Measurements from ENCODE around the gene IKZF2.

Gene IKZF2

DNA sequence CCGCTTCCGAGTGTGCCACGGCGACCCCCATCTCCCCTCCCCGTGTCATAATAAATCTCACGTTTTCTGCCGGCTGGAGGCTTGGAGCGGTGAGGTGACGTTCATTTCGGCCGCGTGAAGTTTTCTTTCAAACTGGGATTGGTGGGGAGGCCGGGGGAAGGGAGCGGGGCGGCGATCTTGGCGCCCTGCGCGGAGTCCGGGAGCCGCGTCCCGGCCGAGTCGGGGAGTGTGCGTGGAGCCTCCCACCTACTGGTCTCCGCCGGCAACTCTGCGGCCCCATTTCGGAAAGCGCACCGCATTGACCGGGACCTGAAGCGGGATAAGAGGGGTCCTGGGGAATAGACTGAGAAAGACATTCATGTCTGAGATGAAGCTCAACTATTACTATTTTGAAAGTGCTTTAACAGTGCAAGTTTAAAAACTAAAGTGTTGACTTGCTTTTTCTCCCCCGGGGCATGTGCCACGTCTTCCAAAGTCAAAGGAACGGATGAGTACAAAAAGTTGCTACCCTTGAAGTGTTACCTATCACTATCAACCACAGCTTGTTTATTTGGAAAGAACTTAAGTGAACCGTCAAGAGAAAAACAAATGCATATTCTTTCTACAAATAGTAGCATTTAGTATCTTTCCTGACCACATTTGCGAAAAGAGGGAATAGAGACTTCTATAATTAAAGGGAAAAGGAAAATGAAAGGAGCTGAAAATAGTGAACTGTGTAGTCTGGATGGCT lies 818 bp upstream of the IKZF2 start:
- peak; percentile 72 for DNase-seq

- peak; percentile 70 for DNase-seq
Measured at GRCh38 chr2:213150315-213151097, 906 bp downstream of the IKZF2 start.

- peak; percentile 70 for DNase-seq
Measured at GRCh38 chr2:213149949-213150314, 1.5 kb downstream of the IKZF2 start.

GRCh38 chr2:213149294-213149875 lies 2.0 kb downstream of the IKZF2 start:
- DNase-seq, result peak; percentile 76

- peak; percentile 47 for DNase-seq
Measured at GRCh38 chr2:213148572-213149261, 2.7 kb downstream of the IKZF2 start.

- DNase-seq, result peak; percentile 25
Measured at GRCh38 chr2:213147538-213147937, 3.9 kb downstream of the IKZF2 start.

GRCh38 chr2:213145715-213146242 lies 5.6 kb downstream of the IKZF2 start:
- peak; percentile 36 for DNase-seq

DNA sequence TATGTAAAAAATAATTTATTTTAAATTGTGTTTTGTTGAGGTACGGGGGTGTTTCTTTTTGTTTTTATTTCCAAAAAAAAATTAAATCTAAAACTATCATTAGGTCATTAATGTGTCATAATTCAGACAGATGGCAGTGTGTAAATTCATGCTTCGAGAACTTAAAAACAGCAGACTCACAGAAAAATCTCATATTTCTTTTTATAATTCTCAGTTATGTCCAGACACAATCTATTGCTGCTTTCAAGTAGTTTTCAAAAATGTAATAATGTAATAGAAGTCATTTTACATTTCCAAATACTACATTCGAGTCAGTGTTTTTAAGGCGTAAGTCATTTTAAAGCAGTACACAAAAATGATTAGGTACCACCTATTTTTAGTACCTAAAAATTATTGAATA lies 14.3 kb downstream of the IKZF2 start:
- DNase-seq, result no peak

DNA sequence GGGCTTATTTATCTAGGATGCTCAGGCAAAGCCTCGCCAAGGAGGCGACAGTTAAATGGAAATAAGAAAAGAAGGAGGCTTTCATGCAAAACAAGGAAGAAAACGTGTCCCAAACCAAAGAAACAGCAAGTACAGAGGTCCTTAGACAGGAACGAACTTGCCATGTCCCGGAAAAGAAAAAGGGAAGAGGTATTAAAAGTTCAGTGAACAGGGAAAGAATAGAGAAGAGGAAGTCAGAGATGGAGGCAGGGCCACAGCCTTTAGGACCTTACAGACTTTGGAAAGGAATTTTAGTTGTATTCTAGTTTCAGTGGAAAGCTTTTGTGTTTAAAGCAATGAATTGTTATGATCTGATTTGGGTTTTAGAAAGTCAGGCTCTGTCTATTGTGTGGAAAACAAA lies 22.1 kb downstream of the IKZF2 start:
- peak; percentile 52 for DNase-seq

- DNase-seq, result peak; percentile 83
Measured at GRCh38 chr2:213125646-213126347, 25.6 kb downstream of the IKZF2 start.

GRCh38 chr2:213122725-213123124 lies 28.7 kb downstream of the IKZF2 start:
- DNase-seq, result no peak

GRCh38 chr2:213121690-213122089 lies 29.7 kb downstream of the IKZF2 start:
- DNase-seq, result no peak

GRCh38 chr2:213119061-213119809 lies 32.2 kb downstream of the IKZF2 start:
- DNase-seq, result peak; percentile 21

- DNase-seq, result peak; percentile 11
Measured at GRCh38 chr2:213108308-213108707, 43.1 kb downstream of the IKZF2 start.

- DNase-seq, result no peak
Measured at GRCh38 chr2:213107728-213108127, 43.7 kb downstream of the IKZF2 start.

DNA sequence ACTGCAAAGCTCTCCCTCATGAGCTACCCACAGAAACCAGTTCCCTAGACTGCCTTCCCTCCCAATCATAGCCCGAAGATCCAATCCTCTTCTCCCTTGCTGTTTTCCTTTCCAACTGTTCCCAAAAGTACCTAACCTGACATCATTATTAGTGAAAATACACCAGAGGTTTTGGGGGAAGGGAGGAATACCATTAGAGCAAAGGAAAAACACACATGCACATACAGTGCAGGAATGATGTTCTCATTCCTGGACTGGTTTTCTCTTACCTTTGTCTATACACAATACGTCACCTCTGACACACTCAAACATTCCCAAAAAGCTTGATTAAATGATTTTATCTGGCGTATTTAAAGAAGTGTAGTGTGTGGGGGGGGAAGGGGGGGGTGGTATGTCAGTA lies 46.2 kb downstream of the IKZF2 start:
- DNase-seq, result no peak

GRCh38 chr2:213104903-213105202 lies 46.6 kb downstream of the IKZF2 start:
- no peak for DNase-seq

DNA sequence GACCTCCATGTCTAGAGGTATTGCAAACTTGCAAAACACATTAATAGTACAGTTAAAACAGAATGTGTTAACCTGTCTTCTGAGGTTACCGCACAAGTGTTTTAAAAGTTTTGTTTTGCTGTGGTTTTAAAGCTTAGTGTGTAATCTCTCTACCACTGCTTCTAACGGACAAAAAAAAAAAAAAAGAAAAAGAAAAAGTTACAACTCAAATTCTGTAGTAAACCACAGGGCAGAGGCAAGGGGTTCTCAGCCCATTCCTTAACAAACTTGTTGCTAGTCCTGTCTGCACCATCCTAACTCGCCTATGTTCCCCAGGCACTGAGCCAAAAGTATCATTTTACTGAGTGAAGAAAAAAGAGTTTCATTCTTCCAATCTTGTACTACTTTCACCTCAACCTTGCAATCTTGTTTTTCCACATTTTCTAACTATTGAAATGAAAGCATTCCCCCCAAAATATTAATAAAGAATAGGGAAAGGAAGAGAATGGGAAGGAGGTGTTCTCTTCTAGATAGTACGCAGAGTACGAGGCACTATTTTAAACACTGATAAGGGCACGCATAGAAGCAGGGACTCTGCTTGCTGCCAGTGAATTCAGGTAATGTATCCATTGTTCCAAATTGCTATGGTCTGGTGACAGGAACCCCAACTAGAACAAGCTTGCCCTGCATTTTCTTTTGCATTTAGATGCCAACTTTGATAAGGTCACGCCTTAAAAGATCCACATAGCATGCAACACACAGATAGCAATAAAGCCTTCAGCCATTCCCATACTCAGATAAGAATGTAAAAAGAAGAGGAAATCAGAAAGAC lies 47.1 kb downstream of the IKZF2 start:
- peak; percentile 65 for DNase-seq

- DNase-seq, result no peak
Measured at GRCh38 chr2:213101692-213102460, 49.5 kb downstream of the IKZF2 start.

DNA sequence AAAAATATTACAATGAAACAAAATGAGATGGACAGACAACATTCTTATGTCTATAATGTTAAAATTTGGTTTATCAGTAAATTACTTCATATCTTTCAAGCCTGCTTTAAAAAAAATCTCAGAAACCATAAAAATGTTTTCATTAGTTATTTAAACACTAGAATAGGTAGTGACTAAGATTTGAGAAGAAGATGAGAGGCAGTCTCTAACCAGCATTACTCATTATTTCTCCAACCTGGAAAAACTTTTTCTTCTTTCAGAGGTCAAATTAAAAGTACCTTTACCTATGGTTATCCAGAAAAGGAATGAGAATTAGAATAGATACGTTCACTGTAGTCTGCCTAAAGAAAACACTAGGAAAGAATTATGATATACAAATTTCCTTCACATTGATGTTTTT lies 50.3 kb downstream of the IKZF2 start:
- DNase-seq, result no peak

Measured in OCI-M1 (cell line).